ENCODE results near the gene FRY.

Gene FRY

GRCh38 chr13:32011971-32012370 is 19.6 kb upstream of the FRY start:
- H3K9me3 ChIP-seq (ENCODE audit: severe bottlenecking), result no peaks in the 10 kb centered on the region
- no peak for DNase-seq

GRCh38 chr13:32013181-32013580 is 18.4 kb upstream of the FRY start:
- DNase-seq, result no peak
- Histone ChIP-seq H3K27ac (no peak overlapping the region), H3K9me3 (ENCODE audit: severe bottlenecking) (no peaks in the 10 kb centered on the region), H3K4me3 (ENCODE audit: low read depth, low read length) (no peak overlapping the region), H3K27me3 (ENCODE audit: insufficient read depth, low read depth, severe bottlenecking) (no peaks in the 10 kb centered on the region), H3K36me3 (no peaks in the 10 kb centered on the region)
- no peak for TF ChIP-seq CTCF (IDR thresholded peaks at IDR 0.05; ENCODE audit: low read depth, low read length)

More at GRCh38 chr13:32011971-32012370, 19.6 kb upstream of the FRY start:
- H3K27me3 ChIP-seq (ENCODE audit: insufficient read depth, low read depth, severe bottlenecking), result no peaks in the 10 kb centered on the region
- no peak overlapping the region for H3K27ac ChIP-seq
- H3K36me3 ChIP-seq, result no peaks in the 10 kb centered on the region
- no peak for TF ChIP-seq CTCF (IDR thresholded peaks at IDR 0.05; ENCODE audit: low read depth, low read length)
- H3K4me3 ChIP-seq (ENCODE audit: low read depth, low read length), result no peak overlapping the region

- no peak for DNase-seq
- Histone ChIP-seq H3K27me3 (ENCODE audit: insufficient read depth, low read depth, severe bottlenecking) (no peaks in the 10 kb centered on the region), H3K4me3 (ENCODE audit: low read depth, low read length) (no peak overlapping the region), H3K9me3 (ENCODE audit: severe bottlenecking) (no peaks in the 10 kb centered on the region), H3K27ac (no peak overlapping the region), H3K36me3 (no peaks in the 10 kb centered on the region; the same call in 1 of the 2 replicates)
- TF ChIP-seq CTCF (IDR thresholded peaks at IDR 0.05; ENCODE audit: low read depth, low read length), result no peak
These were observed 15.5 kb upstream of the FRY start for GRCh38 chr13:32016119-32016518.

- no peak for TF ChIP-seq CTCF (IDR thresholded peaks at IDR 0.05; ENCODE audit: low read depth, low read length)
- Histone ChIP-seq H3K4me3 (ENCODE audit: low read depth, low read length) (no peak overlapping the region), H3K36me3 (no peaks in the 10 kb centered on the region; the same call in 1 of the 2 replicates), H3K27me3 (ENCODE audit: insufficient read depth, low read depth, severe bottlenecking) (no peaks in the 10 kb centered on the region), H3K27ac (no peak overlapping the region), H3K9me3 (ENCODE audit: severe bottlenecking) (no peaks in the 10 kb centered on the region)
- DNase-seq, result no peak
These were observed 14.9 kb upstream of the FRY start for GRCh38 chr13:32016631-32017030.

GRCh38 chr13:32017474-32017873 is 14.1 kb upstream of the FRY start:
- no peaks in the 10 kb centered on the region for H3K27me3 ChIP-seq (ENCODE audit: insufficient read depth, low read depth, severe bottlenecking)
- no peaks in the 10 kb centered on the region; the same call in 1 of the 2 replicates for H3K36me3 ChIP-seq
- no peak for TF ChIP-seq CTCF (IDR thresholded peaks at IDR 0.05; ENCODE audit: low read depth, low read length)
- DNase-seq, result no peak
- H3K4me3 ChIP-seq (ENCODE audit: low read depth, low read length), result no peak overlapping the region
- H3K9me3 ChIP-seq (ENCODE audit: severe bottlenecking), result no peaks in the 10 kb centered on the region
- H3K27ac ChIP-seq, result no peak overlapping the region

GRCh38 chr13:32019612-32020233 is 11.9 kb upstream of the FRY start:
- no peaks in the 10 kb centered on the region for H3K9me3 ChIP-seq (ENCODE audit: severe bottlenecking)
- H3K27me3 ChIP-seq (ENCODE audit: insufficient read depth, low read depth, severe bottlenecking), result no peaks in the 10 kb centered on the region
- TF ChIP-seq CTCF (IDR thresholded peaks at IDR 0.05; ENCODE audit: low read depth, low read length), result peak; percentile 77
- H3K27ac ChIP-seq, result no peak overlapping the region
- DNase-seq, result peak; percentile 69
- no peaks in the 10 kb centered on the region; the same call in 1 of the 2 replicates for H3K36me3 ChIP-seq
- no peak overlapping the region for H3K4me3 ChIP-seq (ENCODE audit: low read depth, low read length)

Measured in WERI-Rb-1 (cell line).